PC-9 (cell line): ENCODE results near the gene AUP1.

ENCODE experiments used
- CTCF ChIP-seq: fragments of 200-600 bp; sonication (generic); conservative IDR thresholded peaks from 2 replicates; pipeline ENCODE4 v1.6.1; 2017; ENCODE audit warnings: mixed run types, antibody characterized with exemption, mild to moderate bottlenecking, moderate library complexity
- EZH2 ChIP-seq: fragments of 200-600 bp; sonication (generic); IDR thresholded peaks from 2 replicates; pipeline ENCODE4 v1.8.0; 2017; ENCODE audit warnings: antibody characterized with exemption, low read depth

GRCh38 chr2:74560591-74560990 is 31.1 kb upstream of the AUP1 start:
- TF ChIP-seq CTCF (no peak), EZH2 (no peak)
